Bronchial epithelial cell (primary cell): ENCODE results near the gene FBXO15. TPM values are rescaled to one million over a fixed set of nuclear protein-coding genes. Genes with fewer than 3 reads are reported as not detected.

Source experiments
- DNase-seq: peaks from one replicate; pipeline ENCODE4 v3.0.0-alpha.2; 2010; ENCODE audit warnings: low read depth
- FAIRE-seq: peaks from 2 replicates; lab custom pipeline; 2011; peaks lifted over from hg19 to GRCh38; lab: Jason Lieb, UNC
- H3K27me3 ChIP-seq: 2 replicates; pipeline ENCODE4 v1.5.1; 2011; ENCODE audit warnings: low read length; ENCODE audit not compliant: control insufficient read depth, insufficient read depth
- H3K36me3 ChIP-seq: 2 replicates; pipeline ENCODE4 v1.5.1; 2011; ENCODE audit warnings: low read length; ENCODE audit not compliant: control insufficient read depth, insufficient read depth
- H3K4me3 ChIP-seq: 2 replicates; pipeline ENCODE4 v1.5.1; 2011; ENCODE audit warnings: mild to moderate bottlenecking, low read depth, low read length, control low read depth
- CTCF ChIP-seq: IDR thresholded peaks from 2 replicates; pipeline ENCODE4 v1.5.1; 2011; ENCODE audit warnings: mild to moderate bottlenecking, moderate library complexity, low read length, control low read depth, inconsistent platforms; ENCODE audit not compliant: insufficient read depth, severe bottlenecking
- total RNA-seq: library from RNA; depleted of rRNA; stranded (reverse); fragments of >200 nt; gene quantifications from 2 replicates; pipeline ENCODE4 v1.2.1, GENCODE V29; 2014

Gene FBXO15
- 0.13 TPM in 1 of 2 replicates, not detected in the other for total RNA-seq

GRCh38 chr18:74147779-74148542 lies at the start of gene FBXO15, which contains the start of gene TIMM21:
Gene FBXO15, minus strand, starts transcription at chr18:74147834. Its CDS starts 49 bp downstream, at chr18:74147785.
Gene TIMM21, plus strand, starts transcription at chr18:74148523. Its CDS starts 286 bp downstream, at chr18:74148809.
- DNase-seq (peak; percentile 93), FAIRE-seq (peak; percentile 88)
- peak within 1 kb of the TSS; percentile 88 for H3K4me3 ChIP-seq
- H3K27me3 ChIP-seq, result no peaks in the 10 kb centered on the region
- TF ChIP-seq CTCF, result no peak
- peaks cover 7% of the 10 kb centered on the region for H3K36me3 ChIP-seq

- H3K36me3 ChIP-seq, result no peaks in the 10 kb centered on the region
- no peaks in the 10 kb centered on the region for H3K27me3 ChIP-seq
- H3K4me3 ChIP-seq, result peak overlapping the region; percentile 28
- peak; percentile 63 for TF ChIP-seq CTCF
- DNase-seq (peak; percentile 67), FAIRE-seq (no peak)
Measured at GRCh38 chr18:74196220-74197119, 48.8 kb upstream of the FBXO15 start.

GRCh38 chr18:74194691-74195090 lies 47.1 kb upstream of the FBXO15 start:
- H3K27me3 ChIP-seq, result no peaks in the 10 kb centered on the region
- no peaks in the 10 kb centered on the region for H3K36me3 ChIP-seq
- FAIRE-seq, result no peak
- DNase-seq, result no peak
- no peak for TF ChIP-seq CTCF
- H3K4me3 ChIP-seq, result no peak overlapping the region

- no peak for TF ChIP-seq CTCF
- FAIRE-seq (no peak), DNase-seq (no peak)
- H3K4me3 ChIP-seq, result no peak overlapping the region
- H3K27me3 ChIP-seq, result no peaks in the 10 kb centered on the region
- H3K36me3 ChIP-seq, result no peaks in the 10 kb centered on the region
Measured at GRCh38 chr18:74191577-74191976, 43.9 kb upstream of the FBXO15 start.

GRCh38 chr18:74190086-74190485 lies 42.5 kb upstream of the FBXO15 start:
- Histone ChIP-seq H3K27me3 (no peaks in the 10 kb centered on the region), H3K36me3 (no peaks in the 10 kb centered on the region), H3K4me3 (no peak overlapping the region)
- DNase-seq (no peak), FAIRE-seq (no peak)
- no peak for TF ChIP-seq CTCF
